Endothelial cell of umbilical vein (primary cell): ENCODE results near the gene DPP10. TPM values are rescaled to one million over a fixed set of nuclear protein-coding genes. Genes with fewer than 3 reads are reported as not detected.

Source experiments
- BruUV-seq: library from RNA; stranded (reverse); fragments of 400-500 nt; replicated peaks from 2 replicates; lab custom pipeline; 2021; lab: Mats Ljungman, UMichigan
- CTCF ChIA-PET: fragments of 300-600, 350-600 bp; sonication (Branson Sonifier 250); formaldehyde crosslinking; loops from one replicate; lab custom pipeline; 2021; ENCODE audit warnings: antibody characterized with exemption, inconsistent platforms; lab: Charles Lee
- POLR2A ChIA-PET: fragments of 300-600, 350-600 bp; sonication (Branson Sonifier 250); formaldehyde crosslinking; loops from one replicate; lab custom pipeline; 2021; ENCODE audit warnings: antibody characterized with exemption, inconsistent platforms; lab: Charles Lee
- DNase-seq: peaks from one replicate; pipeline ENCODE4 v3.0.0-alpha.2; 2011; ENCODE audit warnings: low read depth, low spot score
- FAIRE-seq: peaks from 2 replicates; lab custom pipeline; 2011; peaks lifted over from hg19 to GRCh38; lab: Jason Lieb, UNC
- H2AFZ ChIP-seq: 2 replicates; pipeline ENCODE4 v1.6.0; 2012; ENCODE audit warnings: low read depth, low read length, control low read depth, inconsistent platforms
- H3K27ac ChIP-seq: 2 replicates; pipeline ENCODE4 v1.5.1; 2011; ENCODE audit warnings: low read depth, mild to moderate bottlenecking, control low read depth, low read length, moderate library complexity; ENCODE audit not compliant: insufficient read depth
- H3K27me3 ChIP-seq, 2 experiments: 2 replicates each; pipeline versions ENCODE4 v1.6.0 to v1.6.1; 2011; ENCODE audit warnings: low read length in 2 of 2, mixed read lengths in 1 of 2; ENCODE audit not compliant: control insufficient read depth in 2 of 2, insufficient read depth in 2 of 2
- H3K36me3 ChIP-seq, 2 experiments: 2 replicates in 1 of 2; 3 replicates in 1 of 2; pipeline ENCODE4 v1.5.1; 2011; ENCODE audit warnings: low read length in 2 of 2, mild to moderate bottlenecking in 1 of 2, moderate library complexity in 1 of 2; ENCODE audit not compliant: control insufficient read depth in 2 of 2, insufficient read depth in 2 of 2; ENCODE audit errors: extremely low read depth in 1 of 2
- H3K4me1 ChIP-seq: 3 replicates; pipeline ENCODE4 v1.5.1; 2011; ENCODE audit warnings: mild to moderate bottlenecking, low read length; ENCODE audit not compliant: control insufficient read depth, insufficient read depth; ENCODE audit errors: extremely low read depth
- H3K4me2 ChIP-seq: 2 replicates; pipeline ENCODE4 v1.6.1; 2011; ENCODE audit warnings: low read length, control low read depth, mixed read lengths; ENCODE audit not compliant: insufficient read depth
- H3K4me3 ChIP-seq, 3 experiments: fragments of 200-600 bp in 1 of 3; sonication (generic), shearing (Covaris generic) in 1 of 3; replicated peaks in 1 of 3; 2 replicates each; pipeline ENCODE4 v1.5.1; 2011 to 2016; ENCODE audit warnings: control low read depth in 3 of 3, low read length in 3 of 3, mild to moderate bottlenecking in 2 of 3, inconsistent platforms in 1 of 3, low read depth in 1 of 3, moderate library complexity in 1 of 3; ENCODE audit not compliant: insufficient read depth in 1 of 3
- H3K79me2 ChIP-seq: 2 replicates; pipeline ENCODE4 v1.6.0; 2012; ENCODE audit warnings: low read length, inconsistent platforms; ENCODE audit not compliant: control insufficient read depth, insufficient read depth
- H3K9ac ChIP-seq: replicated peaks from 2 replicates; pipeline ENCODE3; 2011; ENCODE audit warnings: low read length, control low read depth; ENCODE audit not compliant: insufficient read depth; ENCODE audit errors: extremely low read depth
- H3K9me1 ChIP-seq: replicated peaks from 3 replicates; pipeline ENCODE4 v1.6.0; 2011; ENCODE audit warnings: mild to moderate bottlenecking, low read length; ENCODE audit not compliant: control insufficient read depth, insufficient read depth; ENCODE audit errors: extremely low read depth
- H3K9me3 ChIP-seq: replicated peaks from 2 replicates; pipeline ENCODE4 v1.5.1; 2012; ENCODE audit warnings: low read length, inconsistent platforms; ENCODE audit not compliant: control insufficient read depth, insufficient read depth
- H4K20me1 ChIP-seq: replicated peaks from 2 replicates; pipeline ENCODE3; 2011; ENCODE audit warnings: mild to moderate bottlenecking, low read length; ENCODE audit not compliant: control insufficient read depth, insufficient read depth; ENCODE audit errors: extremely low read depth
- EZH2 ChIP-seq: IDR thresholded peaks from 2 replicates; pipeline ENCODE4 v1.6.1; 2012; ENCODE audit warnings: borderline replicate concordance, low read depth, mild to moderate bottlenecking, moderate library complexity, low read length, inconsistent platforms; ENCODE audit not compliant: severe bottlenecking
- FOS ChIP-seq: IDR thresholded peaks from 2 replicates; pipeline ENCODE4 v1.6.1; 2011; ENCODE audit warnings: mild to moderate bottlenecking, low read length, moderate library complexity, borderline replicate concordance; ENCODE audit not compliant: insufficient read depth
- GATA2 ChIP-seq: IDR thresholded peaks from 2 replicates; pipeline ENCODE4 v1.7.0; 2011; ENCODE audit warnings: low read depth, mild to moderate bottlenecking, moderate library complexity, mixed read lengths, low read length; ENCODE audit not compliant: insufficient read length, insufficient read depth
- JUN ChIP-seq: IDR thresholded peaks from 2 replicates; pipeline ENCODE4 v1.6.1; 2011; ENCODE audit warnings: borderline replicate concordance, low read depth; ENCODE audit not compliant: insufficient read length, insufficient read depth
- MYC ChIP-seq: IDR thresholded peaks from one replicate; pipeline ENCODE4 v1.6.1; 2011; ENCODE audit warnings: mild to moderate bottlenecking, low read depth, low read length
- POLR2A ChIP-seq: IDR thresholded peaks from 2 replicates; pipeline ENCODE4 v1.6.1; 2012; ENCODE audit warnings: low read depth, mild to moderate bottlenecking, control low read depth, low read length
- POLR2AphosphoS5 ChIP-seq: IDR thresholded peaks from 2 replicates; pipeline ENCODE4 v1.6.1; 2012; ENCODE audit warnings: low read depth, mild to moderate bottlenecking, control low read depth, low read length, moderate library complexity; ENCODE audit not compliant: insufficient read depth
- dilution Hi-C: fragments of 300-500 bp; cut with MboI; formaldehyde crosslinking; loops from one replicate; pipeline ENCODE4 v1.15.0; 2019; ENCODE audit warnings: low sequenced_read_pairs; ENCODE audit not compliant: extremely low pct_ligation_motif_present
- intact Hi-C: fragments of 100-400 bp; cut with micrococcal nuclease; formaldehyde crosslinking; loops from one replicate; pipeline ENCODE4 v1.10.0; 2022
- polyA plus RNA-seq, 4 experiments: library from polyadenylated mRNA; depleted of rRNA in 3 of 4; stranded (reverse) in 3 of 4; unstranded in 1 of 4; fragments of >200 nt; gene quantifications; 2 replicates each; pipeline versions ENCODE4 v1.2.1 to v1.2.3, GENCODE V29; 2011 to 2012; ENCODE audit warnings: missing spikeins in 1 of 4
- total RNA-seq: library from RNA; stranded (reverse); gene quantifications from 2 replicates; pipeline ENCODE4 v1.2.3, GENCODE V29; 2021
- TF ChIP-seq, protein P1 (sequence below), 2 donors: IDR thresholded peaks; 1 replicate in 1 of 2; 2 replicates in 1 of 2; pipeline ENCODE4 v1.5.1; 2011; ENCODE audit warnings: low read length in 2 of 2, mild to moderate bottlenecking in 2 of 2, moderate library complexity in 2 of 2, control low read depth in 1 of 2, inconsistent platforms in 1 of 2, low read depth in 1 of 2; ENCODE audit not compliant: insufficient read depth in 1 of 2; ENCODE audit errors: extremely low read depth in 1 of 2
- TF ChIP-seq, protein P2 (sequence below): IDR thresholded peaks from 2 replicates; pipeline ENCODE4 v1.6.1; 2011; ENCODE audit not compliant: insufficient read depth, insufficient read length

Gene DPP10
- total and polyA plus RNA-seq, 2 donors (not counting 3 experiments of a cell fraction or from before 2014, with no cell fraction given), result not detected

DNA sequence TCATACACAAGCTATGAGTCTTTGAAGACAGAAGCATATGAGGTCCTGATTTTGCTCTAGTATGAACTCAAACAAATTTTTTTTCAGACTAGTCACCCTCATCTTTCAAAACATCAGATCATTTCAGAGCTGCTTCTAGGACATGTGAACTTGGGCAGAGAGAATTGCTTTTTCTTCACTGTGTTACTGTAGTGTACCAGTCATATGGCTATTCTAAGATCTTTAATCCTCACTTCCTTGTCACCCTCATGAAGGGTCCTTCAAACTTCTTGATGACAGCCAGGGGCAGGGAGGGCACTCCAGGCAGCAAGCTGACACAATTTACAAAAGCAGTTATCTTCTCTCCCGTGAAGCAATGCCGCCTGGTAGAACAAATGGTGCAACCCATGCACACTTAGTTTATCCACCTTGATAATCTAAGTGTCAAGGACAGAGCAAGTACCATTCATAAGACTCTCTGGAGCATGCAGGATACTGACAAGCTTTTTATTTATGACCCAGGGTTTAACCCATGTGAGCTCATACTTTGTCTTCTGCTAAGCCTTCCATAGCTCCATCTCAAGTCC, 200.6 kb downstream of the DPP10 start:
- Histone ChIP-seq H3K4me2 (no peak overlapping the region), H3K4me3 (no peak overlapping the region), H3K9me1 (no peaks in the 10 kb centered on the region), H3K79me2 (no peaks in the 10 kb centered on the region), H3K27me3 (no peaks in the 10 kb centered on the region), H2AFZ (no peak overlapping the region), H3K36me3 (no peaks in the 10 kb centered on the region), H3K9me3 (peaks cover 2% of the 10 kb centered on the region), H4K20me1 (no peaks in the 10 kb centered on the region), H3K9ac (no peak overlapping the region), H3K27ac (no peak overlapping the region), H3K4me1 (no peaks in the 10 kb centered on the region)
- BruUV-seq, result no TSS peak
- POLR2A ChIA-PET, result no interaction called here
- intact Hi-C loops (no loop called here), dilution Hi-C loops (no loop called here)
- CTCF ChIA-PET, result no interaction called here
- no peak for DNase-seq
- TF ChIP-seq EZH2 (no peak), FOS (no peak), MYC (no peak), POLR2AphosphoS5 (no peak), GATA2 (no peak), JUN (no peak), POLR2A (no peak)
- TF ChIP-seq, protein P1, sequence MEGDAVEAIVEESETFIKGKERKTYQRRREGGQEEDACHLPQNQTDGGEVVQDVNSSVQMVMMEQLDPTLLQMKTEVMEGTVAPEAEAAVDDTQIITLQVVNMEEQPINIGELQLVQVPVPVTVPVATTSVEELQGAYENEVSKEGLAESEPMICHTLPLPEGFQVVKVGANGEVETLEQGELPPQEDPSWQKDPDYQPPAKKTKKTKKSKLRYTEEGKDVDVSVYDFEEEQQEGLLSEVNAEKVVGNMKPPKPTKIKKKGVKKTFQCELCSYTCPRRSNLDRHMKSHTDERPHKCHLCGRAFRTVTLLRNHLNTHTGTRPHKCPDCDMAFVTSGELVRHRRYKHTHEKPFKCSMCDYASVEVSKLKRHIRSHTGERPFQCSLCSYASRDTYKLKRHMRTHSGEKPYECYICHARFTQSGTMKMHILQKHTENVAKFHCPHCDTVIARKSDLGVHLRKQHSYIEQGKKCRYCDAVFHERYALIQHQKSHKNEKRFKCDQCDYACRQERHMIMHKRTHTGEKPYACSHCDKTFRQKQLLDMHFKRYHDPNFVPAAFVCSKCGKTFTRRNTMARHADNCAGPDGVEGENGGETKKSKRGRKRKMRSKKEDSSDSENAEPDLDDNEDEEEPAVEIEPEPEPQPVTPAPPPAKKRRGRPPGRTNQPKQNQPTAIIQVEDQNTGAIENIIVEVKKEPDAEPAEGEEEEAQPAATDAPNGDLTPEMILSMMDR (IDR thresholded peaks at IDR 0.05; ENCODE audit: extremely low read depth in 1 of 2, insufficient read depth in 1 of 2, low read depth in 1 of 2, low read length in 2 of 2), result no peak
- TF ChIP-seq, protein P2, sequence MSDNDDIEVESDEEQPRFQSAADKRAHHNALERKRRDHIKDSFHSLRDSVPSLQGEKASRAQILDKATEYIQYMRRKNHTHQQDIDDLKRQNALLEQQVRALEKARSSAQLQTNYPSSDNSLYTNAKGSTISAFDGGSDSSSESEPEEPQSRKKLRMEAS, result no peak
- FAIRE-seq, result no peak
